Thyroid gland (tissue), 4 donors: ENCODE measurements around the gene FOXO1.

ENCODE experiments used
- CTCF ChIP-seq, 6 experiments: fragments of 200-600 bp in 3 of 6; fragments of 450-650 bp in 3 of 6; sonication (generic) in 3 of 6; IDR thresholded peaks; one replicate each; pipeline ENCODE4 v1.5.1; 2016 to 2019; ENCODE audit warnings: antibody characterized with exemption in 6 of 6, mild to moderate bottlenecking in 2 of 6, inconsistent platforms in 1 of 6, moderate library complexity in 1 of 6
- POLR2A ChIP-seq, 2 donors: fragments of 450-650 bp; IDR thresholded peaks; one replicate each; pipeline ENCODE4 v1.6.1; 2017; ENCODE audit warnings: antibody characterized with exemption in 2 of 2, mild to moderate bottlenecking in 2 of 2, moderate library complexity in 1 of 2

- TF ChIP-seq CTCF (IDR thresholded peaks at IDR 0.05) (no peak), POLR2A (IDR thresholded peaks at IDR 0.05) (no peak)
Observed at GRCh38 chr13:40514802-40515201, 151.6 kb downstream of the FOXO1 start.
